Measurements from ENCODE around the gene BAK1. TPM values are rescaled to one million over a fixed set of nuclear protein-coding genes. Genes with fewer than 3 reads are reported as not detected.
A peak's percentile ranks its signal among the peaks of the same experiment; 100 is the strongest.

The BAK1 gene
- polyA plus RNA-seq, 1 donor (not counting 4 experiments of a cell fraction or from before 2014, with no cell fraction given), result 61.1 TPM

GRCh38 chr6:33592595-33593413 is 12.7 kb upstream of the BAK1 start:
- dilution Hi-C loops (cut with MboI; ENCODE audit: extremely low pct_ligation_motif_present, low sequenced_read_pairs), result no loop called here
- TF ChIP-seq EZH2 (IDR thresholded peaks at IDR 0.05; ENCODE audit: low read length) (no peak), CTCF (optimal IDR thresholded peaks at IDR 0.05 in 1 of 3, IDR thresholded peaks at IDR 0.05 in 1 of 3, conservative IDR thresholded peaks at IDR 0.05 in 1 of 3; ENCODE audit: extremely low read depth in 1 of 3, insufficient read depth in 2 of 3, low read length in 3 of 3) (no peak)
- peak overlapping the region; percentile 43 for H3K9ac ChIP-seq (ENCODE audit: control insufficient read depth, extremely low read depth, insufficient read depth, low read length)
- no peaks in the 10 kb centered on the region for H3K36me3 ChIP-seq (ENCODE audit: control insufficient read depth in 2 of 2, extremely low read depth in 1 of 2, insufficient read depth in 2 of 2, low read length in 2 of 2)
- no peaks in the 10 kb centered on the region for H3K79me2 ChIP-seq (ENCODE audit: control insufficient read depth, insufficient read depth, low read length)
- peaks cover 37% of the 10 kb centered on the region for H3K4me1 ChIP-seq (ENCODE audit: control insufficient read depth, extremely low read depth, insufficient read depth, low read length)
- H3K9me1 ChIP-seq (ENCODE audit: control insufficient read depth, extremely low read depth, insufficient read depth, low read length), result no peaks in the 10 kb centered on the region
- H4K20me1 ChIP-seq (ENCODE audit: control insufficient read depth, extremely low read depth, insufficient read depth, low read length), result no peaks in the 10 kb centered on the region
- peak overlapping the region; percentile 6 for H3K27ac ChIP-seq (ENCODE audit: control insufficient read depth, insufficient read depth, low read length)
- H2AFZ ChIP-seq (ENCODE audit: control insufficient read depth, low read length), result peak overlapping the region; percentile 79
- no peaks in the 10 kb centered on the region for H3K27me3 ChIP-seq (ENCODE audit: control insufficient read depth, extremely low read depth, insufficient read depth, low read length)
- no peak for DNase-seq (ENCODE audit: low read depth, low spot score)
- H3K4me2 ChIP-seq (ENCODE audit: control insufficient read depth, extremely low read depth, insufficient read depth, low read depth, low read length), result peak overlapping the region; percentile 62
- H3K4me3 ChIP-seq (ENCODE audit: control insufficient read depth in 2 of 3, extremely low read depth in 1 of 3, insufficient read depth in 2 of 3, low read depth in 1 of 3, low read length in 3 of 3), result peak overlapping the region in 1 of 3 experiments; percentile 52
- no peak for FAIRE-seq
- no peaks in the 10 kb centered on the region for H3K9me3 ChIP-seq (ENCODE audit: control insufficient read depth, low read depth, low read length)

- no peak overlapping the region for H3K27ac ChIP-seq (ENCODE audit: control insufficient read depth, insufficient read depth, low read length)
- dilution Hi-C loops (cut with MboI; ENCODE audit: extremely low pct_ligation_motif_present, low sequenced_read_pairs), result no loop called here
- no peak overlapping the region for H3K4me2 ChIP-seq (ENCODE audit: control insufficient read depth, extremely low read depth, insufficient read depth, low read depth, low read length)
- no peak for TF ChIP-seq EZH2 (IDR thresholded peaks at IDR 0.05; ENCODE audit: low read length)
- TF ChIP-seq CTCF (optimal IDR thresholded peaks at IDR 0.05 in 1 of 3, IDR thresholded peaks at IDR 0.05 in 1 of 3, conservative IDR thresholded peaks at IDR 0.05 in 1 of 3; ENCODE audit: extremely low read depth in 1 of 3, insufficient read depth in 2 of 3, low read length in 3 of 3), result no peak
- no peak overlapping the region for H3K4me3 ChIP-seq (ENCODE audit: control insufficient read depth in 2 of 3, extremely low read depth in 1 of 3, insufficient read depth in 2 of 3, low read depth in 1 of 3, low read length in 3 of 3)
- no peaks in the 10 kb centered on the region for H3K9me1 ChIP-seq (ENCODE audit: control insufficient read depth, extremely low read depth, insufficient read depth, low read length)
- no peaks in the 10 kb centered on the region for H3K36me3 ChIP-seq (ENCODE audit: control insufficient read depth in 2 of 2, extremely low read depth in 1 of 2, insufficient read depth in 2 of 2, low read length in 2 of 2)
- H4K20me1 ChIP-seq (ENCODE audit: control insufficient read depth, extremely low read depth, insufficient read depth, low read length), result no peaks in the 10 kb centered on the region
- peaks cover 37% of the 10 kb centered on the region for H3K4me1 ChIP-seq (ENCODE audit: control insufficient read depth, extremely low read depth, insufficient read depth, low read length)
- no peak overlapping the region for H2AFZ ChIP-seq (ENCODE audit: control insufficient read depth, low read length)
- no peaks in the 10 kb centered on the region for H3K9me3 ChIP-seq (ENCODE audit: control insufficient read depth, low read depth, low read length)
- FAIRE-seq (no peak), DNase-seq (ENCODE audit: low read depth, low spot score) (no peak)
- no peak overlapping the region for H3K9ac ChIP-seq (ENCODE audit: control insufficient read depth, extremely low read depth, insufficient read depth, low read length)
- no peaks in the 10 kb centered on the region for H3K27me3 ChIP-seq (ENCODE audit: control insufficient read depth, extremely low read depth, insufficient read depth, low read length)
- H3K79me2 ChIP-seq (ENCODE audit: control insufficient read depth, insufficient read depth, low read length), result no peaks in the 10 kb centered on the region
Measured at GRCh38 chr6:33592280-33592594, 12.2 kb upstream of the BAK1 start.

Measured in keratinocyte (primary cell).